ENCODE measurements around the gene PSTPIP1.

Gene PSTPIP1

DNA sequence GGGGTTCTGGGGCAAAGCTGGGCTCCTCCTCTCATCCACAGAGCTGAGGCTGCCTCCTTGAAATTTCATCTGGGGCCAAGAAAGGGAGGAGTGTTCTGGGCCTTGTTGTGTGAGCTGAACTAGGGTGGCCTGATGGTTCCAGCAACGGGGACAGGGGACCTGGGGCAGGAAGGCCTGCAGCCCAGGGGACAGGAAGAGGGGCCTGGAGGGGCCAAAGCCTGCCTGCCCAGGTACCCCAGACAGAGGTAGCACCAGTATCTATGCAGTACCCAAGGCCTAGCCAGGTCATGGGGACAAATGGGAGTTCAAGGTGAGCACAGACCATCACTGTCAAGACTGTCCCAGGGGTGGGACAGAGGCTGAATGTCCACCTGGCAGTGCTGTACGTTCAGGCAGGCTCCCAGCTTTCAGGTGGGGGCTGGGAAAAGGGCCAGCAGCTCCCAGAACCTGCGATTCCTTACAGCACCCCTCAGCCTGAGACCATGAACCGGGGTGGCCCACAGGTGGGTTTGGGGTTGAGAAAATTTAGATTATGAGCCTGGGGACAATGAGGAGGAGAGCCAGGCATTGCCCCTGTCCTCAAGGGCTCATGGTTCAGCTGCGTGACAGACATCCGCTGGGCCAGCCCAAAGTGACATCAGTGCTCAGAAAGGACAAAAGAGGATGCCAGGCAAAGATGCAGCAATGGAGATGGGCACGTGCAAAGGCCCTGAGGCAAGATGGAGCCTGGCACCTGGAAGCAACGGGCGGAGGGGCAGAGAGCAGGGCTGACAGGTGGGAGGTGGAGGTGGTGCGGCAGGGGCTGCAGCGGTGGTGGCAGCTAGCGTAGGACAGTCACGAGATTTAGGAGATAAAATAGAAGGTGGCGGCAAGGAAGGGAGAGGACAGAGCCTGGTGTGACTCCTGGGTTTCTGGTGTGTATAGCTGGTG is 28.0 kb downstream of the PSTPIP1 start:
- Histone ChIP-seq H3K27me3 (replicated peaks; ENCODE audit: control insufficient read depth, insufficient read depth, low read length) (peaks cover 6% of the 10 kb centered on the region), H3K4me3 (ENCODE audit: low read length) (no peak overlapping the region), H3K36me3 (ENCODE audit: control insufficient read depth, insufficient read depth, low read length, severe bottlenecking) (no peaks in the 10 kb centered on the region), H3K9ac (ENCODE audit: low read length) (no peak overlapping the region), H3K9me3 (ENCODE audit: control insufficient read depth, low read length) (no peaks in the 10 kb centered on the region), H3K4me1 (ENCODE audit: control insufficient read depth, insufficient read depth, low read length) (peaks cover 10% of the 10 kb centered on the region)
- no peak for DNase-seq (ENCODE audit: low read depth)

DNA sequence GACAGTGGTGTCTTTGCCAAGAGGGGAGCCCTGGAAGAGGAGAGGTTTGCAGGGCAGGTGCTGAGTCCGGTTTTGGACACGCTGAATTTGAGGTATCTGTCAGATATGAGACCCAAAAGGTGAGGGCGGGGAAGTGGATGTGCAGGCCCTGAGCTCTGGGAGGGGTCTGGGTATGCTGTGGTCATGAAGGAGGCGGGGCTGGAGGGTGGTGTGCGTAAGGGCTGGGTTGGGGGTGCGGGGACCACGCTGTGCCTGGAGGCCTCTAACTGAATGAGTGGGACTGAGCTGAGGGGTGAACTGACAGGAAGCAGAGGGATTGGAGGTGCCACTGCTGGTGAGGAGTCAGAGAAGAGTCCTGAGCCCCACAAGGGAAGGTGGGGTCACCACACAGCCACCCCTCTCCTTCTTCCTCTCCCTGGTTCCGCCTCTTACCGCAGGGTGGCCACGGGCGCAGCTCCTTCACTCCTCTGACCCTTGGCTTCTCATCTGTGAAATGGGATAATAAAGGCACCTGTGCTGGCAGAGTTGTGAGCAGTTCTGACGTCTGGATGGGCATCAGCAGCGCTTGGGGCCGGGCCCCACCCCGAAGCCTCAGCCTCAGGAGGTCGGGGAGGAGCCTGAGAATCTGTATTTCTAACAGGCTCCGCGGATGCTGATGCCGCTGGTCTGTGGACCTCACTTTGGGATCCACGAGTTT is 28.8 kb downstream of the PSTPIP1 start:
- no peak for DNase-seq (ENCODE audit: low read depth)
- H3K9ac ChIP-seq (ENCODE audit: low read length), result no peak overlapping the region
- H3K4me3 ChIP-seq (ENCODE audit: low read length), result no peak overlapping the region
- H3K4me1 ChIP-seq (ENCODE audit: control insufficient read depth, insufficient read depth, low read length), result peaks cover 14% of the 10 kb centered on the region
- H3K9me3 ChIP-seq (ENCODE audit: control insufficient read depth, low read length), result no peaks in the 10 kb centered on the region
- H3K27me3 ChIP-seq (replicated peaks; ENCODE audit: control insufficient read depth, insufficient read depth, low read length), result no peaks in the 10 kb centered on the region
- no peaks in the 10 kb centered on the region for H3K36me3 ChIP-seq (ENCODE audit: control insufficient read depth, insufficient read depth, low read length, severe bottlenecking)

DNA sequence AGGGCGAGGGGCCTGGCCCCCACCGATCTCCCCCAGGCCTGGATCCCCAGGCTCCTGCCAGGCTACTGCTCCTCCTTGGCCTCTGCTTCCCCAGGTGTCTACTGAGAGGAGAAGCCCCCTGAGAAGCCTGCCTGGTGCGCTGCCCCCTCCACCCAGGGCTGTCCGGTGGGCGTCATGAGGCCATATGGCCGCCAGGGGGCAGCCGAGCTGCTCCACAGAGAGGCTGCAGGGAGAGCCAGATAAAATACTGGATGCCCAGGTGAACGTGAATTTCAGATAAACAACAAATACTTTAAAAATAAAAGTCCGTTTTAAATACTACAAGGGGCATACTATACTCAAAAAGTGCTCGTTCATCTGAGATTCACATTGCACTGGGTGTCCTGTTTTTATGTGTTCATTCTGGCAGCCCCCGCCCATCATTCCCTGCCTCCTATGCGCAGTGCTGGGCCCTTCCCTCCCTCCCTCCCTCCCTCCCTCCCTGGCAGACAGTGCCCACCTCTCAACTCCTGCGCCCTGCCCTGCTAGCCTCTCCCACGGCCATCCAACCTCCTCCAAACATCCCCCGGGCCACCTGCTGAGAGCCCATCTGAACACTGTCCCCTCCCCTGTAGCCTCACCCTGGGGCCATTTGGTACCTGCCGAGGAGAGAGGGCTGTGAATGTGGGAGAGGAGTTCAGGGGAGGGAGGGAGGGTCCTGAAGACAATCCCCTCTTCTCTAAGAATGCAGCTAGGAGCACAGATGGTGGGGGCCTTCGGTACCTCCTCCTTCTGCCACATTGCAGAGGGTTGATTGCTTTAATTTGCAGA is 29.6 kb downstream of the PSTPIP1 start:
- H3K9me3 ChIP-seq (ENCODE audit: control insufficient read depth, low read length), result no peaks in the 10 kb centered on the region
- H3K27me3 ChIP-seq (replicated peaks; ENCODE audit: control insufficient read depth, insufficient read depth, low read length), result no peaks in the 10 kb centered on the region
- no peak overlapping the region for H3K9ac ChIP-seq (ENCODE audit: low read length)
- DNase-seq (ENCODE audit: low read depth), result peak; percentile 77
- peaks cover 14% of the 10 kb centered on the region for H3K4me1 ChIP-seq (ENCODE audit: control insufficient read depth, insufficient read depth, low read length)
- no peaks in the 10 kb centered on the region for H3K36me3 ChIP-seq (ENCODE audit: control insufficient read depth, insufficient read depth, low read length, severe bottlenecking)
- H3K4me3 ChIP-seq (ENCODE audit: low read length), result no peak overlapping the region

DNA sequence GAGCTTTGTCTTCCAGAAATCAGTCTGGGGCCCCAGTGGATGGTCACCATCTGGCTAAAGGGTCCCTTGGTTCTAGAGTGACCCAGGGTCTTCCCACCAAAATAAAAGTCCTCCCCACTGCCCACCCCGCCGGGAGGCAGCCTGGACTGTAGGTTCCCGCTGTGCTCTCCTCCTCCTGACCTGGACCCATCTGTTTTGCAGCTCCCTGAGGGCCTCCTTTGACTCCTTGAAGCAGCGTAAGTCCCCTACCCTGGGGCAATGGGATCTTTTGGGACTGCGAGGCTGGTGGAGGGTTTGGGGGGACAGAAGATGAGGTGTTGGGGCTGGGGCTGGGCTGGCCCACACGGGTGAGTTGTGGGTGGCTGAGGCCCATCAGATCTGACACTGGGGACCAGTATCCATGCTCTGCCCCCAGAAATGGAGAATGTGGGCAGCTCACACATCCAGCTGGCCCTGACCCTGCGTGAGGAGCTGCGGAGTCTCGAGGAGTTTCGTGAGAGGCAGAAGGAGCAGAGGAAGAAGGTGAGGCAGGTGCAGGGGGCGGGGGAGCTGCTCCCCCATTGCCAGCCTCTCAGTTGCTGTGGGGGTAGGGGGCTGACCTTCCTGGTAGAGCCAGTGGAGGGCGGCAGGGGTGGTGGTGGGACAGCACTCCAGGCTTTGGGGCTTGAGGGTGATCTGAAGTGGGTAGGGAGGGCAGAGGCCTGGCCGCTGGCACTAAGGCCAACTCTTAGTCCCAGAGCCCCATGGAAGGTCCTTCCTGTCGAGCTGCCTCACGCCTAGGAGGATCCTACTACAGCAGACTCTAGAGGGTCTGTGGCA is 30.4 kb downstream of the PSTPIP1 start:
- Histone ChIP-seq H3K4me3 (ENCODE audit: low read length) (no peak overlapping the region), H3K27me3 (replicated peaks; ENCODE audit: control insufficient read depth, insufficient read depth, low read length) (no peaks in the 10 kb centered on the region), H3K4me1 (ENCODE audit: control insufficient read depth, insufficient read depth, low read length) (peaks cover 14% of the 10 kb centered on the region), H3K9me3 (ENCODE audit: control insufficient read depth, low read length) (no peaks in the 10 kb centered on the region), H3K36me3 (ENCODE audit: control insufficient read depth, insufficient read depth, low read length, severe bottlenecking) (no peaks in the 10 kb centered on the region), H3K9ac (ENCODE audit: low read length) (no peak overlapping the region)
- no peak for DNase-seq (ENCODE audit: low read depth)

DNA sequence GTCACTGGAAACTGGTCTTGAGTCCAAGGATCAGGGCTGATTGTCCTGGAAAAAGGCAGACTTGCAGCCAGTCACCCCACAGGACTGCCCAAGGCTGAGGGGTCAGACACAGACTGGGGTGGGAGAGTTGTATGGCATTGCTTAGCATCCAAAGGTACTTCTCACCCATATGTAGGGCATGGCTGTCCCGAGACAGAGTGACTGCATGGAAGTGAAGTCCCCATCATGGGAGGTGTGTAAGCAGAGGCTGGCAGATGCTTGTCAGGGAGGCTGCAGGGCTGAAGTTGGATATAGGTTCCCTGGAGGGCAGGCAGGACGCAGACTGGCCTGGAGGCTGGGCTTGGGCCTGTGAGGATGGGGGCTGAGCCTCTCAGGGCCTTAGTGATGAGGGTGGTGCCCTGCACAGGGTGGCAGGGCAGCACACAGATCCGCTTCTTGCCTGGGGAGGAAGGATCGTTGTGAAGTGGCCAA is 31.1 kb downstream of the PSTPIP1 start:
- H3K9ac ChIP-seq (ENCODE audit: low read length), result no peak overlapping the region
- no peaks in the 10 kb centered on the region for H3K36me3 ChIP-seq (ENCODE audit: control insufficient read depth, insufficient read depth, low read length, severe bottlenecking)
- H3K4me3 ChIP-seq (ENCODE audit: low read length), result no peak overlapping the region
- H3K9me3 ChIP-seq (ENCODE audit: control insufficient read depth, low read length), result no peaks in the 10 kb centered on the region
- no peak for DNase-seq (ENCODE audit: low read depth)
- peaks cover 14% of the 10 kb centered on the region for H3K4me1 ChIP-seq (ENCODE audit: control insufficient read depth, insufficient read depth, low read length)
- H3K27me3 ChIP-seq (replicated peaks; ENCODE audit: control insufficient read depth, insufficient read depth, low read length), result no peaks in the 10 kb centered on the region

DNA sequence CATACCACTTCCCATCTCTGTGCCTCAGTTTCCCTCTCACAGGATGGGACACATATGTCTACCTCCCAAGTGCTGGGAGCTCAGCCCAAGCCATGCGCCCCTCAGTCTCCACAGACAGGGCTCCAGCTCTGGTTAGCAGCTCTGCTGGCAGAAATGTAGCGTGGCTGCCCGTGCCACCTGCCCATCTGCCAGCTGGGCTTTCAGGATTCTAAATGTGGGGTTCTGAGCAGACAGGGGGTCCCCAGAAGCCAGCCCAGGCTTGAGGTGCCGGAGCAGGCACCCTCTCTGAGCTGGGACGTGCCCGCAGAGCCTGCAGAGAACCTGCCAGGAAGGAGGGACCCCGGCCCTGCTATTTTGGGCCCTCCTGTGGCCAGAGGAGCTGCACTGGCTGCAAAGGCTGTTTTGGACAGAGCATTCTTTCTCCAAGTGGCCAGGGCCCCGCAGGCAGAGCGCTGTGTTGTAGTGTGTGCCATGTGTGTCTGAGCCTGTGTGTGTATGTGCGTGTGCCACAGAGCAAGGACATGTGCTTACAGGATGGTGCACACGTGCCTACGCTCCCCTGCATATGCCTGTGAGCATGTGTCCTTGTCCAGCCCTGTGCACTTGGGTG is 31.7 kb downstream of the PSTPIP1 start:
- Histone ChIP-seq H3K4me3 (ENCODE audit: low read length) (no peak overlapping the region), H3K36me3 (ENCODE audit: control insufficient read depth, insufficient read depth, low read length, severe bottlenecking) (no peaks in the 10 kb centered on the region)
- DNase-seq (ENCODE audit: low read depth), result no peak

DNA sequence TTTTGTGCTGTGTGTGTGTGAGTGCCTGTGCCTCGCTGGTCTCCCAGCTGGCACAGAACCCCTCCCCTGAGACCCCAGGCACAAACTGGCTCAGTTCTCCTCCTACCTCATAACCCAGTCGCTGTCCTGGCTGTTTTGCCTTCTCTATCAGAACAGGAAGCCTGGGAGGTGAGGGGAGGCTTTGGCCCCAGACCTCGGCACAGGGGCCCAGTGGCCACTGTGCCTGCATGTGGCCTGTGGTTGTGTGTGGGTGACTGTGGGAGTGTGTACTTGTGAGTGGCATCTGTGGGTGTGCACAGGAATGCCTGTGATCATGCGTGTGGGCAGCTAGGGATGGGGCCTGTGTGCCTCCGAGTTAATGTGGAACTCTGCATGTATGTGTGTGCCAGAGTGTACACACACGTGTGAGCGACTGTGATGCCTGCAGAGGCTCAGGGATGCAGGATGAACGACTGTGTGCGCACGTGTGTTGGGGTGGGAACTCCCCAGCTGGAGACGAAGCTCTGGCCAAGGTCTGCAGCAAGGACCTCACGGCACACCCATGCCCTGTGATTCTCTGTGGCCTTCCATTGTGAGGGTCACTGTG is 32.3 kb downstream of the PSTPIP1 start:
- H3K9ac ChIP-seq (ENCODE audit: low read length), result no peak overlapping the region
- H3K27me3 ChIP-seq (replicated peaks; ENCODE audit: control insufficient read depth, insufficient read depth, low read length), result no peaks in the 10 kb centered on the region
- DNase-seq (ENCODE audit: low read depth), result no peak
- H3K9me3 ChIP-seq (ENCODE audit: control insufficient read depth, low read length), result no peaks in the 10 kb centered on the region
- no peaks in the 10 kb centered on the region for H3K36me3 ChIP-seq (ENCODE audit: control insufficient read depth, insufficient read depth, low read length, severe bottlenecking)
- H3K4me1 ChIP-seq (ENCODE audit: control insufficient read depth, insufficient read depth, low read length), result peaks cover 8% of the 10 kb centered on the region
- no peak overlapping the region for H3K4me3 ChIP-seq (ENCODE audit: low read length)

More for the DNA sequence above, 31.7 kb downstream of the PSTPIP1 start:
- Histone ChIP-seq H3K9me3 (ENCODE audit: control insufficient read depth, low read length) (no peaks in the 10 kb centered on the region), H3K4me1 (ENCODE audit: control insufficient read depth, insufficient read depth, low read length) (peaks cover 14% of the 10 kb centered on the region), H3K27me3 (replicated peaks; ENCODE audit: control insufficient read depth, insufficient read depth, low read length) (no peaks in the 10 kb centered on the region), H3K9ac (ENCODE audit: low read length) (no peak overlapping the region)

DNA sequence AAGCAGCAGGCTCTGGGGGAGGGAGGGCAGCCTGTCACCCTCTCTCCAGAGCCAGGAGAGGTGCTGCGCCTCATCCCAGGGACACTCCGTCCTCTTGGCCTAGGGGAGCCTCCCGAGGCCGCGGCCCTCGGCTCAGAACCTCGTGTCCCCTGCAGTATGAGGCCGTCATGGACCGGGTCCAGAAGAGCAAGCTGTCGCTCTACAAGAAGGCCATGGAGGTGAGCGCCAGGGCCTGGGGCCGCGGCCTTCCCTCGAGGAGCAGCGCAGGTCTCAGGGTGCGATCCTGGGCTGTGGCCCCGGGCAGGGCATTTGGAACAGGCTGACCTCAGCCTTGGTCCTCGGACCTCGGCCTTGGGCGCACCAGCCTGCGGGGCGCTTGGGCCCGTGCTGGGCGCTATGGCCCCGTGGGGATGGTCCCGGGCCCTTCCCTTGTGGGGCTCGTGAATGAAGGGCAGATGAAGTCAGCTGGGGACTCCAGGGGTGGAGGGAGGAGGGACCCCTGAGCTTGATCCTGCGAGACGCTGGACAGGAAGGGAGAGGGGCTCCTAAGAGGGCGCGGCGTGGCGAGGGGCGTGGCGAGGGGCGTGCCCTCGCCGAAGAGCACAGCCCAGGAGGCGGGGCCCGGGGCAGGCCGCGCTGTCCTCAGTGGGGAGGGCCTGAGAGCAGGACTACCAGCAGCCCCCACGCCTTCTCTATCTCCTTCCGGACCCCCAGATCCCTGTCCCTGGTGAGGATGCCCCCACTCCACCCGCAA is 32.9 kb downstream of the PSTPIP1 start:
- Histone ChIP-seq H3K9ac (ENCODE audit: low read length) (no peak overlapping the region), H3K9me3 (ENCODE audit: control insufficient read depth, low read length) (no peaks in the 10 kb centered on the region), H3K4me3 (ENCODE audit: low read length) (no peak overlapping the region), H3K27me3 (replicated peaks; ENCODE audit: control insufficient read depth, insufficient read depth, low read length) (no peaks in the 10 kb centered on the region), H3K36me3 (ENCODE audit: control insufficient read depth, insufficient read depth, low read length, severe bottlenecking) (no peaks in the 10 kb centered on the region), H3K4me1 (ENCODE audit: control insufficient read depth, insufficient read depth, low read length) (peaks cover 5% of the 10 kb centered on the region)
- DNase-seq (ENCODE audit: low read depth), result peak; percentile 16

DNA sequence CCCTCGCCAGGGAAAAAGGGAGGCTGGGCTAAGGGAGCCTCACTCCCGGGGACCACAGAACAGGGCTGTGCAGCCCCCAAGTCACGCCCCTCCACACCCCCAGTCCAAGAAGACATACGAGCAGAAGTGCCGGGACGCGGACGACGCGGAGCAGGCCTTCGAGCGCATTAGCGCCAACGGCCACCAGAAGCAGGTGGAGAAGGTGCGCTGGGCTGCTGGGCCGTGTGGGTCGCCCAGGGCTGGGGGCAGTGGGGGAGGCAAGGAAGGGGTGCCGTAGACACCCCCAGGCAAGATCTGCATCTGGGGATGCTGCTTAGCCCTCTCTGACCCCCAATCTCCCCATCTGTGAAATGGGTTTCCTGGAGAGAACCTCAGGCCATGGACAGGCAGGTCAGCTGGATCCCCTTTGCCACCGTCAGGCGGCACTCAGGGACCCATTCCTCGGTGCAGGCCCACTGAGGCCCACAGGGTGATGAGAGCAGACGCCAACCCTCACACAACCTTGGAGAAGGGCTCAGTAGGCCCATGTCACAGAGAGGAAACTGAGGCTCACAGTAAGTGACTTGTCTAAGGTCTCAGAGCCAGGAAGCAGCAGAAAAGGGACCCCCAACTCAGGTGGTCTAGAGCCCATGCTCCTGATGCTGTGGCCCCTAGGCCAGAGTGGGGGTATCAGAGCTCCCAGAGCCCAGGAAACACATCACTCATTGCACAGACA is 33.7 kb downstream of the PSTPIP1 start:
- DNase-seq (ENCODE audit: low read depth), result no peak
- H3K27me3 ChIP-seq (replicated peaks; ENCODE audit: control insufficient read depth, insufficient read depth, low read length), result no peaks in the 10 kb centered on the region
- H3K9me3 ChIP-seq (ENCODE audit: control insufficient read depth, low read length), result no peaks in the 10 kb centered on the region
- no peak overlapping the region for H3K4me3 ChIP-seq (ENCODE audit: low read length)
- H3K36me3 ChIP-seq (ENCODE audit: control insufficient read depth, insufficient read depth, low read length, severe bottlenecking), result no peaks in the 10 kb centered on the region
- H3K4me1 ChIP-seq (ENCODE audit: control insufficient read depth, insufficient read depth, low read length), result peaks cover 9% of the 10 kb centered on the region
- H3K9ac ChIP-seq (ENCODE audit: low read length), result no peak overlapping the region
